CD14-positive monocyte (primary cell): ENCODE measurements around the gene QPCT. TPM values are rescaled to one million over a fixed set of nuclear protein-coding genes. Genes with fewer than 3 reads are reported as not detected.

Experiments used
- DNase-seq, 3 donors: peaks; one replicate each; pipeline ENCODE4 v3.0.0-alpha.2; 2011 to 2022
- H2AFZ ChIP-seq: 2 replicates; pipeline ENCODE4 v1.6.0; 2012; ENCODE audit warnings: mild to moderate bottlenecking, low read depth, low read length, inconsistent platforms; ENCODE audit not compliant: insufficient read depth, poor library complexity, severe bottlenecking
- H3K27ac ChIP-seq, 2 donors: 1 replicate in 1 of 2; 2 replicates in 1 of 2; pipeline ENCODE4 v1.5.1; 2012 to 2013; ENCODE audit warnings: low read length in 2 of 2, control low read depth in 1 of 2, inconsistent platforms in 1 of 2, low read depth in 1 of 2, mild to moderate bottlenecking in 1 of 2
- H3K27me3 ChIP-seq, 2 donors: one replicate each; pipeline versions ENCODE4 v1.6.0 to v1.6.1; 2011 to 2013; ENCODE audit warnings: low read length in 2 of 2; ENCODE audit not compliant: control insufficient read depth in 2 of 2, insufficient read depth in 2 of 2
- H3K36me3 ChIP-seq, 2 donors: replicated peaks in 1 of 2; 1 replicate in 1 of 2; 2 replicates in 1 of 2; pipeline versions ENCODE4 v1.5.1 to v1.6.1; 2012 to 2013; ENCODE audit warnings: low read length in 2 of 2, control low read depth in 1 of 2, inconsistent platforms in 1 of 2, mild to moderate bottlenecking in 1 of 2; ENCODE audit not compliant: insufficient read depth in 2 of 2, control insufficient read depth in 1 of 2
- H3K4me1 ChIP-seq, 2 donors: 1 replicate in 1 of 2; 2 replicates in 1 of 2; pipeline versions ENCODE4 v1.5.1 to v1.6.1; 2012 to 2013; ENCODE audit warnings: low read length in 2 of 2, control low read depth in 1 of 2, inconsistent platforms in 1 of 2, mild to moderate bottlenecking in 1 of 2, moderate library complexity in 1 of 2; ENCODE audit not compliant: insufficient read depth in 2 of 2, control insufficient read depth in 1 of 2
- H3K4me2 ChIP-seq: replicated peaks from 2 replicates; pipeline ENCODE3; 2012; ENCODE audit warnings: low read length, moderate library complexity, mild to moderate bottlenecking; ENCODE audit not compliant: poor library complexity, severe bottlenecking; ENCODE audit errors: extremely low read depth
- H3K4me3 ChIP-seq, 3 experiments: fragments of 200-600 bp in 1 of 3; sonication (generic) in 1 of 3; replicated peaks in 1 of 3; 1 replicate in 2 of 3; 2 replicates in 1 of 3; pipeline ENCODE4 v1.5.1; 2011 to 2013; ENCODE audit warnings: low read length in 3 of 3, mild to moderate bottlenecking in 3 of 3, control low read depth in 2 of 3, low read depth in 2 of 3, inconsistent platforms in 1 of 3, moderate library complexity in 1 of 3
- H3K79me2 ChIP-seq: 2 replicates; pipeline ENCODE4 v1.6.0; 2012; ENCODE audit warnings: mild to moderate bottlenecking, control low read depth, inconsistent platforms, low read length, moderate library complexity; ENCODE audit not compliant: insufficient read depth
- H3K9ac ChIP-seq: 2 replicates; pipeline ENCODE4 v1.6.0; 2017; ENCODE audit warnings: low read length, mild to moderate bottlenecking; ENCODE audit not compliant: insufficient read depth, poor library complexity, severe bottlenecking
- H3K9me3 ChIP-seq, 2 donors: replicated peaks in 1 of 2; 1 replicate in 1 of 2; 2 replicates in 1 of 2; pipeline versions ENCODE4 v1.5.1 to v1.6.1; 2012 to 2013; ENCODE audit warnings: low read length in 2 of 2, control low read depth in 1 of 2; ENCODE audit not compliant: control insufficient read depth in 1 of 2, insufficient read depth in 1 of 2
- H4K20me1 ChIP-seq: 2 replicates; pipeline ENCODE4 v1.6.0; 2012; ENCODE audit warnings: mild to moderate bottlenecking, low read length, control low read depth, moderate library complexity; ENCODE audit not compliant: insufficient read depth
- H3K27ac Mint-ChIP-seq, 7 donors: one replicate each; pipeline ENCODE4 v1.8.0; 2020; ENCODE audit warnings: mild to moderate bottlenecking in 7 of 7, mixed read lengths in 7 of 7, moderate library complexity in 6 of 7, inconsistent platforms in 2 of 7
- H3K27me3 Mint-ChIP-seq, 3 donors: one replicate each; pipeline ENCODE4 v1.8.0; 2021 to 2022; ENCODE audit warnings: low read depth in 3 of 3, mild to moderate bottlenecking in 3 of 3, mixed read lengths in 3 of 3, moderate library complexity in 3 of 3, inconsistent platforms in 1 of 3
- H3K36me3 Mint-ChIP-seq, 2 donors: one replicate each; pipeline ENCODE4 v1.8.0; 2020; ENCODE audit warnings: mixed read lengths in 2 of 2, inconsistent platforms in 1 of 2, mild to moderate bottlenecking in 1 of 2
- H3K4me1 Mint-ChIP-seq: one replicate; pipeline ENCODE4 v1.8.0; 2020; ENCODE audit warnings: mild to moderate bottlenecking, mixed read lengths
- H3K4me3 Mint-ChIP-seq, 2 donors: one replicate each; pipeline ENCODE4 v1.8.0; 2020; ENCODE audit warnings: mild to moderate bottlenecking in 2 of 2, mixed read lengths in 2 of 2, moderate library complexity in 1 of 2
- H3K9me3 Mint-ChIP-seq, 7 donors: one replicate each; pipeline ENCODE4 v1.8.0; 2020 to 2022; ENCODE audit warnings: mixed read lengths in 7 of 7, mild to moderate bottlenecking in 6 of 7, moderate library complexity in 6 of 7, inconsistent platforms in 2 of 7
- WGBS: methylation state at CpG from one replicate; pipeline ENCODE4 v1.1.5; 2013; ENCODE audit warnings: missing lambda C conversion rate; ENCODE audit not compliant: insufficient coverage; 5-methylcytosine and 5-hydroxymethylcytosine counted together
- intact Hi-C, 2 donors: fragments of 100-400 bp; cut with micrococcal nuclease; formaldehyde crosslinking; loops; one replicate each; pipeline versions ENCODE4 v1.15.0 to v1.15.1; 2023
- polyA plus RNA-seq, 3 donors: library from polyadenylated mRNA; depleted of rRNA in 1 of 3; unstranded in 2 of 3; stranded (reverse) in 1 of 3; fragments of 300-500 nt in 2 of 3; fragments of >200 nt in 1 of 3; fragmentation: Illumina TruSeq in 2 of 3; gene quantifications; 1 replicate in 2 of 3; 2 replicates in 1 of 3; pipeline ENCODE4 v1.2.3, GENCODE V29; 2012 to 2021
- TF ChIP-seq, protein P1 (sequence below): fragments of 200-600 bp; IDR thresholded peaks from one replicate; pipeline ENCODE4 v1.8.0; 2022; ENCODE audit warnings: antibody characterized with exemption, mild to moderate bottlenecking

QPCT gene
- polyA plus RNA-seq, 3 donors, result 54.7 to 302 (median 272) TPM

DNA sequence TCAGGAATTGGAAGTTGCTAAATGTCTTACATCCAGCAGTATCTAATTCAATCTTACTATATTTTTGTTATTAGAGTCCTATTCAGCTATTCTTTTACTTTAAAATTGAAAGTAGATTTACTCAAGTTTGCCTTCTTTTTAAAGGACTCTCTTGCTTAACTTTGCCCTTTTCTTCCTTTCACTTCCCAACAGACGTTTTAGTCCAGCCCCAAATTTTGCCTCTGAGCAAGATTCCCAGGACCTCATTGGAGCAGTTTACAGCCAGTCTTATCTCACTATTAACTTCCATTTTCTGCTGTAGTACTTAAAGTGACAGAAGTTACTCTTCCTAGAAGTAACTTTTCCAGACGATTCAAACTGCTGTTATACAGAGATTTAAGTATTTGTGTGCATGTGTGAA, 18.1 kb upstream of the QPCT start:
- Histone ChIP-seq H3K4me1 (peaks cover 28 to 51% of the 10 kb centered on the region in 2 donors), H3K27me3 (no peaks in the 10 kb centered on the region), H3K9ac (no peak overlapping the region), H3K4me3 (peak overlapping the region in 1 of 3 experiments; percentile 39), H3K27ac (no peak overlapping the region), H3K4me2 (peak overlapping the region; percentile 78), H3K79me2 (peaks cover 30% of the 10 kb centered on the region), H3K9me3 (no peaks in the 10 kb centered on the region), H4K20me1 (peaks cover under 1% of the 10 kb centered on the region), H2AFZ (peak overlapping the region; percentile 18), H3K36me3 (no peaks in the 10 kb centered on the region)
- WGBS, result no CpG with 5 or more reads among the region's 2 CpGs
- no peaks in the 10 kb centered on the region for H3K36me3 Mint-ChIP-seq
- H3K4me1 Mint-ChIP-seq, result peaks cover 41% of the 10 kb centered on the region
- peak overlapping the region; percentile 32 to 73 for H3K4me3 Mint-ChIP-seq
- intact Hi-C loops, result no loop called here
- peaks cover 0 to 1% (median 0%) of the 10 kb centered on the region in 7 donors for H3K9me3 Mint-ChIP-seq
- peak overlapping the region in 6 of 7 donors; percentile 14 to 51 (median 36) for H3K27ac Mint-ChIP-seq
- TF ChIP-seq, protein P1, sequence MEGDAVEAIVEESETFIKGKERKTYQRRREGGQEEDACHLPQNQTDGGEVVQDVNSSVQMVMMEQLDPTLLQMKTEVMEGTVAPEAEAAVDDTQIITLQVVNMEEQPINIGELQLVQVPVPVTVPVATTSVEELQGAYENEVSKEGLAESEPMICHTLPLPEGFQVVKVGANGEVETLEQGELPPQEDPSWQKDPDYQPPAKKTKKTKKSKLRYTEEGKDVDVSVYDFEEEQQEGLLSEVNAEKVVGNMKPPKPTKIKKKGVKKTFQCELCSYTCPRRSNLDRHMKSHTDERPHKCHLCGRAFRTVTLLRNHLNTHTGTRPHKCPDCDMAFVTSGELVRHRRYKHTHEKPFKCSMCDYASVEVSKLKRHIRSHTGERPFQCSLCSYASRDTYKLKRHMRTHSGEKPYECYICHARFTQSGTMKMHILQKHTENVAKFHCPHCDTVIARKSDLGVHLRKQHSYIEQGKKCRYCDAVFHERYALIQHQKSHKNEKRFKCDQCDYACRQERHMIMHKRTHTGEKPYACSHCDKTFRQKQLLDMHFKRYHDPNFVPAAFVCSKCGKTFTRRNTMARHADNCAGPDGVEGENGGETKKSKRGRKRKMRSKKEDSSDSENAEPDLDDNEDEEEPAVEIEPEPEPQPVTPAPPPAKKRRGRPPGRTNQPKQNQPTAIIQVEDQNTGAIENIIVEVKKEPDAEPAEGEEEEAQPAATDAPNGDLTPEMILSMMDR, result no peak
- peak in 1 of 3 donors; percentile 23 for DNase-seq
- H3K27me3 Mint-ChIP-seq, result peaks cover 0 to 2% (median 0%) of the 10 kb centered on the region in 3 donors

DNA sequence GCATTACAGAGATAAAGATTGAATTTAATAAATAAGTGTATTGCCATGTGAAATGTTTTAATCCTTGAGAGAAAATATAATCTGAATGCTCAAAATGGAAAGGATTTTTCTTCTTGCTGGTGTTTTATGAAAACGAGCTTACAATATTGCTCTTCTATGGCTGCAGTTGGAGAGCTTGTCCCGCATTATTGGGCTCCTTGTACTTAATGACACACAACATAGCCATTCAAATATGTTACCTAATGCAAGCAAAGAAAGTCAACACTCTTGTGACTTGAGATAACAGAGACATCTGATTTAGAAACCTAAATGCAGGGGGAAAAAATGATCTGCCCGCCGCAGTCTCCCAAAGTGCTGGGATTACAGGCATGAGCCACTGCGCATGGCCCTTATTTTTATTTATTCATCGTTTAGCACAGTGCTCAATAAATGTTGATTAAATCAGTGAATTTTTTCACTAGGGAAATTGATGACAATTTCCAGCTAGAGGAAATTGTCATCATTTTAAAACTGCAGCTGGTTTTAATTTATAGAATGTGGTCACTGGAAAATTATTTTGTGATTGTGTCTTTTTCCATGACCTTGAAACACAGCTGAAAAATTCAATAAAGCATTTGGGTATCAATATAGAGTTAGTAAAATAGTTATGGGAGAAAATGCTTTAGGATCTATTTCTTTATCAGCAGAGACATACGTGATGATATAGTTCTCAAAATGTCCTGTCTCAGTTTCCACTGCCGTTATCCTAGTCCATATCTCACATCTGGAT, 17.4 kb upstream of the QPCT start:
- H3K9me3 ChIP-seq, result no peaks in the 10 kb centered on the region
- H3K79me2 ChIP-seq, result peaks cover 22% of the 10 kb centered on the region
- Mint-ChIP-seq H3K27ac (no peak overlapping the region), H3K27me3 (peaks cover 0 to 2% (median 0%) of the 10 kb centered on the region in 3 donors), H3K4me1 (peaks cover 35% of the 10 kb centered on the region), H3K36me3 (no peaks in the 10 kb centered on the region), H3K9me3 (peaks cover 0 to 1% (median 0%) of the 10 kb centered on the region in 7 donors), H3K4me3 (no peak overlapping the region)
- H3K27ac ChIP-seq, result no peak overlapping the region
- no peak overlapping the region for H3K4me3 ChIP-seq
- H3K4me1 ChIP-seq, result peaks cover 24 to 44% of the 10 kb centered on the region in 2 donors
- WGBS, result 98% methylated on average over 6 of the region's 8 CpGs
- no peak for DNase-seq
- intact Hi-C loops, result no loop called here
- H3K4me2 ChIP-seq, result no peak overlapping the region
- peak overlapping the region; percentile 18 for H2AFZ ChIP-seq
- H4K20me1 ChIP-seq, result no peaks in the 10 kb centered on the region
- H3K36me3 ChIP-seq, result no peaks in the 10 kb centered on the region
- no peaks in the 10 kb centered on the region for H3K27me3 ChIP-seq
- TF ChIP-seq, protein P1, result no peak
- no peak overlapping the region for H3K9ac ChIP-seq
